Cardiac muscle cell (in vitro differentiated cells and primary cell): ENCODE measurements around the gene ZFAND3. TPM values are rescaled to one million over a fixed set of nuclear protein-coding genes. Genes with fewer than 3 reads are reported as not detected.

Experiments used
- DNase-seq, 2 donors: peaks; one replicate each; pipeline versions ENCODE4 v3.0.0 to v3.0.0-alpha.2; 2010 to 2017; ENCODE audit warnings: low read depth in 1 of 2, low spot score in 1 of 2
- H3K27ac ChIP-seq: fragments of 200-600 bp; sonication (generic); 2 replicates; pipeline ENCODE4 v1.5.1; 2016
- H3K27me3 ChIP-seq: fragments of 200-600 bp; sonication (generic); 2 replicates; pipeline ENCODE4 v1.6.0; 2016; ENCODE audit warnings: control low read depth
- H3K36me3 ChIP-seq: fragments of 200-600 bp; sonication (generic); 2 replicates; pipeline ENCODE4 v1.5.1; 2016; ENCODE audit warnings: control low read depth
- H3K4me1 ChIP-seq: fragments of 200-600 bp; sonication (generic); 2 replicates; pipeline ENCODE4 v1.8.1; 2017; ENCODE audit warnings: low read depth, mild to moderate bottlenecking, mixed run types
- H3K4me3 ChIP-seq: fragments of 200-600 bp; sonication (generic); 2 replicates; pipeline ENCODE4 v1.5.1; 2016; ENCODE audit warnings: mild to moderate bottlenecking
- H3K9me3 ChIP-seq: fragments of 200-600 bp; sonication (generic); 2 replicates; pipeline ENCODE4 v1.5.1; 2017; ENCODE audit warnings: low read depth, mild to moderate bottlenecking, control low read depth
- polyA plus RNA-seq: library from polyadenylated mRNA; unstranded; fragments of >200 nt; fragmentation: Nextera tagmentation; extraction: Ambion mirVana; gene quantifications from 2 replicates; pipeline ENCODE4 v1.2.1, GENCODE V29; 2016
- total RNA-seq: library from RNA; depleted of rRNA; stranded (reverse); fragments of >200 nt; gene quantifications from 2 replicates; pipeline ENCODE4 v1.2.3, GENCODE V29; 2016
- TF ChIP-seq, protein P1 (sequence below): IDR thresholded peaks from 2 replicates; pipeline ENCODE4 v1.5.1; 2012; ENCODE audit warnings: low read depth, mild to moderate bottlenecking, low read length

Gene ZFAND3
- total and polyA plus RNA-seq, 2 experiments from 2014 or later, result 49.9 to 68.0 TPM

DNA sequence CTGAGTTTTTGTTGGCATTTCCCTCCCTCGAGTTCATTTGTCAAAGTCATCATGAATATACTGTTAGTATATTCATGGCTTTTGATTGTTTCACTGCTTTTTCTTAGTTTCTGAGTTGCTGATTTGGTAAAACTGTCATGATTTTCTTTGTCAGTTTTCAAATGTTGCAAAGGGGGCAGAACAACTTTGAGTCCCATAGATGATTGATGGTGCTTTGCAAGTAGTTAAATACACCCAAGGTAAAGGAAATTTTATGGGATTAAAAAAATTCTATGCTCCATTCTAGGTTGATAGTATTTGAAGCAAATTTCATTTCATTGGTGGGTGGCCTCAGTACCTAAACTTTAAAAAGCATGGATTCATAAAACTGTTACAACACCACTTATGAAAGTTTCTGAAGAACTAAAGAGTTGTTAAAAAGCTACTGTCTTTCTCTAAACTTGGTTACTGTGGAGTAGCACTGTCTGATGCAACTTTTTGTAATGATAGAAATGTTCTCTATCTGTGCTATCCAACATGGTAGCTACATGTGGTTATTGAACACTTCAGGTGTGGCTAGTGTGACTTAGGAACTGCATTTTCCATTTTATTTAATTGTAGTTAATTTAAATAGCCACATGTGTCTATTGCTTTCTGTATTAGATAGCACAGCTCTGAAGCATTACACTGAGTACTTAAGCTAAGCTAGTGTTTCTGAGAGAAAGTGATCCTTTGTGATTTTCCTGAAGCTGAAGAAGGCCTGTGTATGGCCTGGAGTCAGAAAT is 153.6 kb downstream of the ZFAND3 start:
- Histone ChIP-seq H3K4me1 (no peaks in the 10 kb centered on the region), H3K4me3 (no peak overlapping the region), H3K27me3 (no peaks in the 10 kb centered on the region), H3K27ac (no peak overlapping the region), H3K36me3 (no peaks in the 10 kb centered on the region), H3K9me3 (no peaks in the 10 kb centered on the region)
- peak in 1 of 2 donors; percentile 38 for DNase-seq
- TF ChIP-seq, protein P1, sequence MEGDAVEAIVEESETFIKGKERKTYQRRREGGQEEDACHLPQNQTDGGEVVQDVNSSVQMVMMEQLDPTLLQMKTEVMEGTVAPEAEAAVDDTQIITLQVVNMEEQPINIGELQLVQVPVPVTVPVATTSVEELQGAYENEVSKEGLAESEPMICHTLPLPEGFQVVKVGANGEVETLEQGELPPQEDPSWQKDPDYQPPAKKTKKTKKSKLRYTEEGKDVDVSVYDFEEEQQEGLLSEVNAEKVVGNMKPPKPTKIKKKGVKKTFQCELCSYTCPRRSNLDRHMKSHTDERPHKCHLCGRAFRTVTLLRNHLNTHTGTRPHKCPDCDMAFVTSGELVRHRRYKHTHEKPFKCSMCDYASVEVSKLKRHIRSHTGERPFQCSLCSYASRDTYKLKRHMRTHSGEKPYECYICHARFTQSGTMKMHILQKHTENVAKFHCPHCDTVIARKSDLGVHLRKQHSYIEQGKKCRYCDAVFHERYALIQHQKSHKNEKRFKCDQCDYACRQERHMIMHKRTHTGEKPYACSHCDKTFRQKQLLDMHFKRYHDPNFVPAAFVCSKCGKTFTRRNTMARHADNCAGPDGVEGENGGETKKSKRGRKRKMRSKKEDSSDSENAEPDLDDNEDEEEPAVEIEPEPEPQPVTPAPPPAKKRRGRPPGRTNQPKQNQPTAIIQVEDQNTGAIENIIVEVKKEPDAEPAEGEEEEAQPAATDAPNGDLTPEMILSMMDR, result no peak

DNA sequence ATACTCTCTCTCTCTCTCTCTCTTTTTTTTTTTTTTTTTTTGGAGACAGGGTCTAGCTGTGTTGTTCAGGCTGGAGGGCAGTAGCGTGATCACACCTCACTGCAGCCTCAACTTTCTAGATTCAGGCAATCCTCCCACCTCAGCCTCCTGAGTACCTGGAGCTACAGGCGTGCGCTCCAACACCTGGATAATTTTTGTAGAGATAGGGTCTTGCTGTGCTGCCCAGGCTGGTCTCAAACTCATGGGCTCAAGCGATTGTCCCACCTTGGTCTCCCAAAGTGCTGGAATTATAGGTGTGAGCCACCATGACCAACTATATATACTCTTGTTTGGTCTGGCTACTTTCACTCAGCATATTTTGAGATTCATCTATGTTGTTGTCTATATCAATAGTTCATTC is 154.9 kb downstream of the ZFAND3 start:
- H3K4me3 ChIP-seq, result no peak overlapping the region
- H3K36me3 ChIP-seq, result no peaks in the 10 kb centered on the region
- no peaks in the 10 kb centered on the region for H3K9me3 ChIP-seq

DNA sequence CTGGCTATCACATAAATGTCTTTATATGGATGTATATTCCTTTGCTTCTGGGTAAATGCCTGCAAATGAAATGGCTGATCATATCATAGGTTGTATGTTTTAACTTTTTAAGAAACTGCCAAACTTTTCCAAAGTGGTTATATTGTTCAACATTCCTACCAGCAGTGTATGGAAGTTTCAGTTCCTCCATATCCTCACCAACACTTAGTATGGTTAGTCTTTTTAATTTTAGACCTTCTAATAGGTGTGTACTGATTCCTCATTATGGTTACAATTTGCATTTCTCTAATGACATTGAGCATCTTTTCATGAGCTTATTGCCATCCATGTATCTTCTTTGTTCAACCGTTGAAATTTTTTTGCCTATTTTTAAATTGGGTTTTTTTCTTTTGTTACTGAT is 155.4 kb downstream of the ZFAND3 start:
- H3K27me3 ChIP-seq, result no peaks in the 10 kb centered on the region
- peaks cover 9% of the 10 kb centered on the region for H3K4me1 ChIP-seq
- H3K9me3 ChIP-seq, result no peaks in the 10 kb centered on the region
- H3K4me3 ChIP-seq, result no peak overlapping the region
- TF ChIP-seq, protein P1, result no peak
- DNase-seq, result no peak
- H3K27ac ChIP-seq, result no peak overlapping the region
- H3K36me3 ChIP-seq, result no peaks in the 10 kb centered on the region

More for the DNA sequence above, 154.9 kb downstream of the ZFAND3 start:
- Histone ChIP-seq H3K27me3 (no peaks in the 10 kb centered on the region), H3K4me1 (peaks cover 3% of the 10 kb centered on the region), H3K27ac (no peak overlapping the region)
- TF ChIP-seq, protein P1, result no peak
- DNase-seq, result no peak

DNA sequence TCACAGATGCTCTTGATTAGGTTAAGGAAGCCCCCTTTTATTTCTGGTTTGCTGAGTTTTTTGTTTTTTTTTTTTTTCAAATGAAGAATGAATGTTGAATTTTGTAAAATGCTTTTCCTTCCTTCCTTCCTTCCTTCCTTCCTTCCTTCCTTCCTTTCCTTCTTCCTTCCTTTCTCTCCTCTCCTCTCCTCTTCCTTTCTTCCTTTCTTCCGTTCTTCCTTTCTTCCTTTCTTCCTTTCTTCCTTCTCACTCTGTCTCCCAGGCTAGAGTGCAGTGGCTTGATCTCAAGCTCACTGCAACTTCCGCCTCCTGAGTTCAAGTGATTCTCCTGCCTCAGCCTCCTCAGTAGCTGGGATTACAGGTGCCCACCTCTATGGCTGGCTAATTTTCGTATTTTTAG is 158.2 kb downstream of the ZFAND3 start:
- no peaks in the 10 kb centered on the region for H3K27me3 ChIP-seq
- TF ChIP-seq, protein P1, result no peak
- no peak for DNase-seq
- H3K27ac ChIP-seq, result no peak overlapping the region
- no peaks in the 10 kb centered on the region for H3K9me3 ChIP-seq
- H3K4me3 ChIP-seq, result no peak overlapping the region
- H3K4me1 ChIP-seq, result peaks cover 12% of the 10 kb centered on the region
- H3K36me3 ChIP-seq, result no peaks in the 10 kb centered on the region

DNA sequence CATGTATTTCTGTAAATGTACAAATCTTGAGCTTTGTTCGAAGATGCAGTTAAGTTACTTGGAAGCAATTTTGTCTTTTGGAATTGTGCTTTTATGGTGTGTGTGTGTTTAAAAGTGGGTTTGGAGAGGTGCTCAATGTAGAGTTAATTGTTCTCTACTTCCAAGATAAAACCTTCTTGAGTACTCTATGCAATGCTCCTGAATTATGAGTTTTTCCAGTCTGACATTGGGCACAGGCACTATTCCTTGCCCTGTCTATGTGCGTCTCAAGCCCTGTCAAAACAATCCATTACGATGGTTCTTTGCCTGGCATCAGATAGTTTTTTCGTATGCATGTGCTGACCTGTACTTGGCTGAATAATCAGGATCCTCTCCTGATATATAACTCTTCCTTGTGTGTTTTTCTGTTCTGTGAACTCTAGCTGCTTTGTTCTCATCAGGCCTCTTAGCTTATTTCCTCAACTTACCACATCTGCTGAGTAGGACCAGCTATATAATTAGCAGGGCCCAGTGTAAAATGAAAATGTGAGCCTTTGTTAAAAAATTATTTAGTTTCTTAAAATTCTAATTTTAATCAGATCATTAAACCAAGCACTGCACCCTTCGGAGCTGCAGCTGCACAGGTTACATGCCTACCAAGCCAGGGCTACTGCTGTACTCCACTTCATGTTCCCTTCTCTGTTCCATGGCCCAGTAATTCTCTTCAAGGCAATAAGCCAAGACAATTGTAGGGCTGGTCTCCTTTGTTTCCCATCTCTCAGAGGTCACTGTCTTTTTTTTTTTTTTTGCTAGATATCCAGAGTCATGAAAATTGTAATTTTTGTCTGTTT is 160.1 kb downstream of the ZFAND3 start:
- no peak for DNase-seq
- Histone ChIP-seq H3K27ac (no peak overlapping the region), H3K4me1 (peaks cover 12% of the 10 kb centered on the region), H3K4me3 (no peak overlapping the region), H3K27me3 (no peaks in the 10 kb centered on the region), H3K36me3 (no peaks in the 10 kb centered on the region), H3K9me3 (no peaks in the 10 kb centered on the region)
- TF ChIP-seq, protein P1, result no peak
